Measurements from ENCODE around the gene SVIP. TPM values are rescaled to one million over a fixed set of nuclear protein-coding genes. Genes with fewer than 3 reads are reported as not detected.

SVIP gene
- polyA plus RNA-seq, 3 donors: 1.0 to 3.1 (median 2.6) TPM

DNA sequence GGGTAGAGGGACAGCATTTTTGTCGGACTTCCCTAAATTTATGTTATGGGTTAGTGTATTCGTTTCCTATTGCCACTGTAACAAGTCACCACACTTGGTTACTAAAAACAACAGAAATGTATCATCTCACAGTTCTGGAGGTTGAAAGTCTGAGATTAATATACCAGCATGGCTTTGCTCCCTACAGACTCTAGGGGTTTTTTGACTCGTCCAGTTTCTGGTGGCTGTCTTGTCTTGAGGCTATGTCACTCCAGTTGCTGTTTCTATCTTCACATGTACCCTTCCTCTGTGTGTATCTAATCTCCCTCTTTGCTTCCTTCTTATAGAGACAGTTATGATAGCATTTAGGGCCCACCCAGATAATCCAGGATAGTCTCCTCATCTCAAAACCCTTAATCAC, 39.7 kb upstream of the SVIP start:
- H3K79me2 ChIP-seq (ENCODE audit: insufficient read depth, low read length): no peaks in the 10 kb centered on the region
- Mint-ChIP-seq H3K27ac (no peak overlapping the region), H3K9me3 (no peaks in the 10 kb centered on the region), H3K27me3 (ENCODE audit: low read depth in 3 of 3) (no peaks in the 10 kb centered on the region), H3K4me3 (no peak overlapping the region), H3K4me1 (no peaks in the 10 kb centered on the region), H3K36me3 (no peaks in the 10 kb centered on the region)
- H3K4me2 ChIP-seq (replicated peaks; ENCODE audit: extremely low read depth, low read length, poor library complexity, severe bottlenecking): no peak overlapping the region
- no peak overlapping the region for H3K27ac ChIP-seq (ENCODE audit: low read depth in 1 of 2, low read length in 2 of 2)
- H3K9me3 ChIP-seq (replicated peaks in 1 of 2; ENCODE audit: control insufficient read depth in 1 of 2, insufficient read depth in 1 of 2, low read length in 2 of 2): no peaks in the 10 kb centered on the region
- TF ChIP-seq CTCF (IDR thresholded peaks at IDR 0.05): no peak
- H3K4me1 ChIP-seq (ENCODE audit: control insufficient read depth in 1 of 2, insufficient read depth in 2 of 2, low read length in 2 of 2): no peaks in the 10 kb centered on the region
- no peaks in the 10 kb centered on the region for H3K27me3 ChIP-seq (ENCODE audit: control insufficient read depth in 2 of 2, insufficient read depth in 2 of 2, low read length in 2 of 2)
- DNase-seq: no peak
- no peak overlapping the region for H3K9ac ChIP-seq (ENCODE audit: insufficient read depth, low read length, poor library complexity, severe bottlenecking)
- no peaks in the 10 kb centered on the region for H4K20me1 ChIP-seq (ENCODE audit: insufficient read depth, low read length)
- 100% methylated on average over 1 of the region's 3 CpGs for WGBS (ENCODE audit: insufficient coverage)
- no peak overlapping the region for H3K4me3 ChIP-seq (replicated peaks in 1 of 3; ENCODE audit: low read depth in 2 of 3, low read length in 3 of 3)
- H3K36me3 ChIP-seq (replicated peaks in 1 of 2; ENCODE audit: control insufficient read depth in 1 of 2, insufficient read depth in 2 of 2, low read length in 2 of 2): no peaks in the 10 kb centered on the region
- no peak overlapping the region for H2AFZ ChIP-seq (ENCODE audit: insufficient read depth, low read depth, low read length, poor library complexity, severe bottlenecking)
- intact Hi-C loops (cut with micrococcal nuclease): no loop called here

DNA sequence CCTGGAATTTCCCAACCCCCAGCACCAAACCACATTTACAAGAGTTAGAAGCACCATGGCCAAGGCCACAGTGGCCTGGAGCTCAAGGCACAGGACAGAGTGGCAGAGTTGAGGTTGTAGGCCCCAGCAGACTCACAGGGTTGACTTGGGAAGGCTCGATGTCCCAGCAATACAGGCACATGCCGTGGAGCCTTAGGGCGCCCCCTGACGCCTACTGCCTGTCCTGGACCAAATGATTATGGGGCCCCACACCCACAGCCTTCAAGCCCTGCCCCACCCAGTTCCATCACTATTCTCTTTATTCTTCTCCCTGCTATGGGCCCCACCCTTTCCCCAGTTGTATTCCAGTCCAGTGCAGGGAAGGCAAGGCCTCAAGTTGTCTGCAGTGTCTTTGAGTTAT, 30.6 kb upstream of the SVIP start, which contains the start of gene CCDC179:
Gene CCDC179, minus strand, starts transcription at position 234 of the 400 bp plus-strand sequence. Its CDS starts 53 bp downstream, at position 181.
- H3K36me3 Mint-ChIP-seq: no peaks in the 10 kb centered on the region
- Histone ChIP-seq H3K9ac (ENCODE audit: insufficient read depth, low read length, poor library complexity, severe bottlenecking) (no peak within 1 kb of the TSS), H4K20me1 (ENCODE audit: insufficient read depth, low read length) (no peaks in the 10 kb centered on the region), H3K79me2 (ENCODE audit: insufficient read depth, low read length) (no peaks in the 10 kb centered on the region), H3K4me1 (ENCODE audit: control insufficient read depth in 1 of 2, insufficient read depth in 2 of 2, low read length in 2 of 2) (no peaks in the 10 kb centered on the region), H3K4me2 (replicated peaks; ENCODE audit: extremely low read depth, low read length, poor library complexity, severe bottlenecking) (no peak within 1 kb of the TSS), H3K4me3 (replicated peaks in 1 of 3; ENCODE audit: low read depth in 2 of 3, low read length in 3 of 3) (no peak within 1 kb of the TSS), H3K9me3 (replicated peaks in 1 of 2; ENCODE audit: control insufficient read depth in 1 of 2, insufficient read depth in 1 of 2, low read length in 2 of 2) (no peaks in the 10 kb centered on the region), H3K27me3 (ENCODE audit: control insufficient read depth in 2 of 2, insufficient read depth in 2 of 2, low read length in 2 of 2) (no peaks in the 10 kb centered on the region), H2AFZ (ENCODE audit: insufficient read depth, low read depth, low read length, poor library complexity, severe bottlenecking) (no peak within 1 kb of the TSS), H3K36me3 (replicated peaks in 1 of 2; ENCODE audit: control insufficient read depth in 1 of 2, insufficient read depth in 2 of 2, low read length in 2 of 2) (no peaks in the 10 kb centered on the region), H3K27ac (ENCODE audit: low read depth in 1 of 2, low read length in 2 of 2) (no peak within 1 kb of the TSS)
- H3K9me3 Mint-ChIP-seq: peaks cover 0 to 6% (median 2%) of the 10 kb centered on the region in 7 donors
- intact Hi-C loops (cut with micrococcal nuclease): no loop called here
- H3K27me3 Mint-ChIP-seq (ENCODE audit: low read depth in 3 of 3): peaks cover 0 to 2% (median 0%) of the 10 kb centered on the region in 3 donors
- 98% methylated on average over 4 of the region's 4 CpGs for WGBS (ENCODE audit: insufficient coverage)
- no peaks in the 10 kb centered on the region for H3K4me1 Mint-ChIP-seq
- TF ChIP-seq CTCF (IDR thresholded peaks at IDR 0.05): no peak
- DNase-seq: no peak
- H3K27ac Mint-ChIP-seq: no peak within 1 kb of the TSS
- no peak within 1 kb of the TSS for H3K4me3 Mint-ChIP-seq

Data from CD14-positive monocyte (primary cell).